IPS-18a (cell line): ENCODE measurements around the gene SFXN5.
"Not testable (repeated sequence)": the region's sequence is repeated elsewhere in the genome, so short reads cannot be mapped to it uniquely, and the experiment has no call there.

ENCODE experiments used
- H3K27ac ChIP-seq: one replicate; pipeline ENCODE4 v1.5.1; 2013; ENCODE audit warnings: low read length
- H3K27me3 ChIP-seq: one replicate; pipeline ENCODE4 v1.6.1; 2013; ENCODE audit warnings: mild to moderate bottlenecking, low read length; ENCODE audit not compliant: control insufficient read depth, insufficient read depth
- H3K36me3 ChIP-seq: one replicate; pipeline ENCODE4 v1.6.1; 2013; ENCODE audit warnings: low read depth, low read length; ENCODE audit not compliant: control insufficient read depth
- H3K4me1 ChIP-seq: one replicate; pipeline ENCODE4 v1.6.1; 2013; ENCODE audit warnings: low read depth, low read length; ENCODE audit not compliant: control insufficient read depth
- H3K4me3 ChIP-seq: one replicate; pipeline ENCODE4 v1.5.1; 2013; ENCODE audit warnings: low read length
- H3K9ac ChIP-seq: one replicate; pipeline ENCODE4 v1.6.1; 2013; ENCODE audit warnings: mild to moderate bottlenecking, low read length, moderate library complexity
- H3K9me3 ChIP-seq: one replicate; pipeline ENCODE4 v1.6.1; 2013; ENCODE audit warnings: low read depth, low read length; ENCODE audit not compliant: control insufficient read depth

SFXN5 gene, protein sequence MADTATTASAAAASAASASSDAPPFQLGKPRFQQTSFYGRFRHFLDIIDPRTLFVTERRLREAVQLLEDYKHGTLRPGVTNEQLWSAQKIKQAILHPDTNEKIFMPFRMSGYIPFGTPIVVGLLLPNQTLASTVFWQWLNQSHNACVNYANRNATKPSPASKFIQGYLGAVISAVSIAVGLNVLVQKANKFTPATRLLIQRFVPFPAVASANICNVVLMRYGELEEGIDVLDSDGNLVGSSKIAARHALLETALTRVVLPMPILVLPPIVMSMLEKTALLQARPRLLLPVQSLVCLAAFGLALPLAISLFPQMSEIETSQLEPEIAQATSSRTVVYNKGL

DNA sequence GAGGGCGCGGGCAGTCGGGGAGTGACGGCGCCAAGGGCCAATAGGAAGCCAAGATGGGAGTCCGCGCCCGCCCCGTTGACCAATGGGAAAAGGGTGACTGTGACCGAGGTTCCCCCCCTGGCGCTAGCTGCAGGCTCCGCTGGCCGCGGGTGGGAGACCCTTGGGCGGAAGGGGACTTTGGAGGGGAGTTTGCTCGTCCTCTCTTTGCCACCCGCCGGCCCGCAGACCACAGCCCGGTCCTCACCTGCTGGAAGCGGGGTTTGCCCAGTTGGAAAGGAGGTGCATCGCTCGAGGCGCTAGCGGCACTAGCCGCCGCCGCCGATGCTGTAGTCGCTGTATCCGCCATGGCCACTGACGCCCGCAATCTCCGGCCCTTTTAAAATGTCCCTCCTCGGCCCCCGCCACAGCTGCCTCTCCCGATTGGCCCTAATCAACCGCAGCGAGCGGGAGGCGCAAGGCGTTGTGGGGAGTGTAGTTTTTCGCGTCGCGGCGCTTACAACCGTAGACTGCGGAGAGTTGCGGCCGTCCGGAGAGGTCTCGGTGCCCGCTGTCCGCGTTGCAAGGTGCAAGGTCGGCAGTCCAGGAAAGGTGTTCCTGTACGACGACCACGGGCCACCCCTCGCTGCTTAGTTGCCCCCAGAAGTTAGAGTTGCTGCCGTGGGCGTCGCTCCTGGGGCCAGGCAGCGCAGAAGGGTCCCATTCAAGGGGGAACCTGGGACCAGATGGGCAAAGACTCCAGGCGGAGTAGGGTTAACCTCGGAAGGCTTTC, at the start of gene SFXN5:
SFXN5 (minus strand) TSS at position 353 of the 769 bp plus-strand sequence; CDS start at position 346, 7 bp downstream.
- peaks cover 11% of the 10 kb centered on the region for H3K27me3 ChIP-seq
- no peaks in the 10 kb centered on the region for H3K9me3 ChIP-seq
- H3K36me3 ChIP-seq = no peaks in the 10 kb centered on the region
- H3K9ac ChIP-seq = peak within 1 kb of the TSS; percentile 82
- H3K4me1 ChIP-seq = peaks cover 9% of the 10 kb centered on the region
- peak within 1 kb of the TSS; percentile 91 for H3K4me3 ChIP-seq
- H3K27ac ChIP-seq = peak within 1 kb of the TSS; percentile 71

- H3K4me1 ChIP-seq, H3K4me3 ChIP-seq, H3K27ac ChIP-seq, H3K9me3 ChIP-seq, H3K36me3 ChIP-seq, H3K9ac ChIP-seq, H3K27me3 ChIP-seq: not testable (repeated sequence)
These were observed 48.2 kb upstream of the SFXN5 start for GRCh38 chr2:73119611-73120239.

GRCh38 chr2:73117441-73117840, 45.9 kb upstream of the SFXN5 start:
- no peak overlapping the region for H3K9ac ChIP-seq
- peaks cover 8% of the 10 kb centered on the region for H3K27me3 ChIP-seq
- no peaks in the 10 kb centered on the region for H3K4me1 ChIP-seq
- H3K27ac ChIP-seq = no peak overlapping the region
- H3K4me3 ChIP-seq = no peak overlapping the region
- H3K36me3 ChIP-seq = no peaks in the 10 kb centered on the region
- H3K9me3 ChIP-seq = no peaks in the 10 kb centered on the region

- no peaks in the 10 kb centered on the region for H3K36me3 ChIP-seq
- H3K27ac ChIP-seq = no peak overlapping the region
- H3K4me3 ChIP-seq = no peak overlapping the region
- H3K9ac ChIP-seq = no peak overlapping the region
- peaks cover 18% of the 10 kb centered on the region for H3K27me3 ChIP-seq
- H3K9me3 ChIP-seq = no peaks in the 10 kb centered on the region
- H3K4me1 ChIP-seq = peaks cover under 1% of the 10 kb centered on the region
These were observed 44.9 kb upstream of the SFXN5 start for GRCh38 chr2:73116182-73116960.

GRCh38 chr2:73114273-73114867, 42.9 kb upstream of the SFXN5 start:
- Histone ChIP-seq H3K9me3 (no peaks in the 10 kb centered on the region), H3K4me3 (no peak overlapping the region), H3K27ac (no peak overlapping the region), H3K27me3 (peaks cover 26% of the 10 kb centered on the region), H3K4me1 (peaks cover 13% of the 10 kb centered on the region), H3K9ac (no peak overlapping the region), H3K36me3 (no peaks in the 10 kb centered on the region)

DNA sequence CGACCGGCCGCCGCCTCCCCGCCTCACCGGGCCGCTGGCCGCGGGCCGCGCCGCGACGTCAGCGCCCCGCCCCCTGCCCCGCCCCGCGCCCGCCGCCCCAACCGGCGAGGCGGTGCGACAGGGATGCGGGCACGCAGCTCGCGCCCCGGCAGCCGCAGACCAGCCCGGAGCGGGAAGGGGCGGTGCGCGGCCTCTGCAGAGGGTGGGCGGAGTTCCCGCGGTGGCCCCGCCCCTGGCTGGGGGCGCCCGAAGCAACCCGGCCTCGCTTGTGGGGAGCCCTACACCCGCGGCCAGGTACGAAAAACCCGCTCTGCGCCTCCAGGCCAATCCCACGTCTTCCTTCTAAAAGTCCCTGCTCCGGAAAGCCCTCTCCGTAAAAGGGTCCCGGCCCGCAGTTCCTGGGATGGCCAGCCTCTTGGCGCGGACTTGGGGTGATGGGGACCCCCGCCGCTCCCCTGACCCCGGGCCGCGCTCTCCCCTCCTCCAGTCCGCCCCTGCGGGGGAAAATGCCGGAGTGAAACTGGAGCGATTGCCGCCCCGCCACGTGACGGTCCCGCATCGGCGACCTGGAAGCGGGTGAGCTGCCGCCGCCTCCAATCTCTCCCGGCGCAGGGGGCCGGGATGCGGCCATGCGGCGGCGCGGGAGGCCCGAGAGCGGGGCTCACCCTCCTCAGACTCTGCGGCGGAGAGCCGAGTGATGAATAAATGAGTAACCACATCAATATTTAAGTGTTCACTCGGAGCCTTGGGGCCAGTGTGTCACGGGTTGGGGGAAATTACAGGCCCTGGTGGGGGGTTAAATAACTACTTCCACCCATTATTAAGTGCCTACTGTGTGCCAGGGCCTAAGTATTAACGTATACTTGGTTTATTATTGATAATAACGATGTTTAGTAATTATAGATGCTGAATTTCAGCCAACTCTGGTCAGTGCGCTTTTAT, 41.7 kb upstream of the SFXN5 start, which contains the start of gene RAB11FIP5:
RAB11FIP5 (minus strand) TSS at position 36 of the 942 bp plus-strand sequence. CDS start 171 bp downstream, outside the sequence.
- no peak within 1 kb of the TSS for H3K27ac ChIP-seq
- no peaks in the 10 kb centered on the region for H3K36me3 ChIP-seq
- no peaks in the 10 kb centered on the region for H3K9me3 ChIP-seq
- peak within 1 kb of the TSS; percentile 79 for H3K4me3 ChIP-seq
- H3K4me1 ChIP-seq = peaks cover 13% of the 10 kb centered on the region
- H3K9ac ChIP-seq = peak within 1 kb of the TSS; percentile 58
- H3K27me3 ChIP-seq = peaks cover 26% of the 10 kb centered on the region

DNA sequence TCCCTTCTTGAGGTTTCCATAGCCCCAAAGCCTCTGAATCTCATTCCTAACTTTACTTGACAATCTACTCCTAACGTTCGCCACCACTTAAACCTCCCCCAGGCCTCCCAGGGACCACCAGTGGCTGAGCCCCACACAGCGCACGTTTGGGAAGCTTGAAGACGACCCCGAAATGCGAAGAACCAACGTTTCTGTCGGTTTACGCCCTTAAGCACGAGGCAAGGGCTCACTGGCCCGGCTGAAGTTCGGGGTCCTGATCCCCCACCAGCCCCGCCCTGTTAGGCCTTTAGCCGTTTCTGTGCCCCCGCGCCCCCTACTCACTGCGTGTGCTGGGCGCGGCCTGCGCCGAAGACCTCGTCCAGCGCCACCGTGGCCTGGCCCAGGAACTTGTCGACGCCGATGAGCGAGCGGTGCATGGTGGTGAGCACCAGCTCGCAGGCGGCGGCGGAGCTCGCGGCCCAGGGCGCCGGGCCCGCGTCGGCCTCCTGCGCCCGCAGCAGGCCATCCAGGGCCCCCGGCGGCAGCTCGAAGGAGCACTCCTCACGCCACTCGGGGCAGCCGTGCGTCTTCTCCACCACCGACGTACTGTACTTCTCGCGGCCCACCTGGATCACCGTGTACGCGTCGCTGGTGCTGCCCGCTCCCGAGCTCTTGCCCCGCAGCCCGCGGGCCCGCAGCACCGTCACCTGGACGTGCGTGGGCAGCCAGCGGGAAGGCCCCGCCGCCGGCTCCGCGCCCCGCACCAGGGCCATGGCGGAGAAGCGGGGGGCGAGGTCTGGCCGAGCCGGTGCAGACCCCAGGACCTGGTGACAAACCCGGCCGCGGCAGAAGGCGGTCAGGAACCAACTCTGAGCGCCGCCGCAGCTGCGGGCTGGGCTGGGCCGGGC, 40.8 kb upstream of the SFXN5 start:
- Histone ChIP-seq H3K9me3 (no peaks in the 10 kb centered on the region), H3K4me3 (peak overlapping the region; percentile 79), H3K27ac (no peak overlapping the region), H3K4me1 (peaks cover 13% of the 10 kb centered on the region), H3K27me3 (peaks cover 26% of the 10 kb centered on the region), H3K9ac (no peak overlapping the region), H3K36me3 (no peaks in the 10 kb centered on the region)

DNA sequence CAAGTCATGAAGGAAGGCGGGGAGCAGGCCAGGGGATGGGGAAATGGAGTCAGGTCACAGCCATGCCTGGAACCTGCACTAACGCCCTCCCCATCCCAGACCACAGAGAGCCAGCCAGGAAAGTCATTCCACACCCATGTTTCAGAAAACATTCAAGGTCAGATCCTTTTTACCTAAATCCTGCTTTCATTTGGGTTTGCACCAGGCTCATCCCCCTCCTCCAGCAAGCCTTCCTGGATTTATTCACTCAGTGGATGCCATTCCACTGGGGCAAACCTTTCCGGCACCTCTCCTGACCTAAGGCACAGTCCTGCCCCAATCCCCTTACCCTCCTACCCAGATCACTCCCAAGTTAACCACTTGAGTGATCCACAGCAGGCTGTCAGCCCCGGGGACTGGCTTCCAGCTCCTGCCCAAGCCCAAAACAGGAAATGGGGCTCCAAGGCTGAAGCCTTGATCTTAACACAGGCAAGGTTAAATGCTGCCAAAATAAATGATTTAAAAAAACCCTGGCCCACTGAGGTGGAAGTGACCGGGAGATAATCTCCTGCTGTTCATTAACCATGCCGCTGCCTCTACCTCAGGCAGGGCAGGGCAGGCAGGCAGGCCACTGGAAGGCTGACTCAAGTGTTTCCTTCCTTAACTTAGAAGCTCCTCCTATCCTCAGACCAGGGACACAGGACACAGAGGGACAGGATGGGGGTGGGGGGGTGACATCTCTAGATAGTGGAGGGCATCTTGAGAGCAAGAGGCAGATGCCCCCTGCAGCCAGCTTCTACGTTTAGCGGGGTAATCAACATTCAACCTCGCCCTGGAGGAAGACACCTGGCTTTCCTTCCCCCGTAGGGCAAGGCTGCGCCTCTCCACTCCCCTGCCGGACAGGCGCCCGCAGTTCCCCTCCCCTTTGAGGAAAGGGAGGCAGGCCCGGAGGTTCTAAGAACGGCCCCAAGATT, 39.8 kb upstream of the SFXN5 start:
- Histone ChIP-seq H3K27ac (no peak overlapping the region), H3K4me3 (peak overlapping the region; percentile 79), H3K27me3 (peaks cover 26% of the 10 kb centered on the region), H3K4me1 (peaks cover 13% of the 10 kb centered on the region), H3K36me3 (no peaks in the 10 kb centered on the region), H3K9me3 (no peaks in the 10 kb centered on the region), H3K9ac (no peak overlapping the region)
